HG03558 (cell line): ENCODE measurements around the gene KRTAP5-2.
"Not testable (repeated sequence)": the region's sequence is repeated elsewhere in the genome, so short reads cannot be mapped to it uniquely, and the experiment has no call there.

Experiments used
- ATAC-seq: cut with Tn5 transposase; IDR thresholded peaks from one replicate; pipeline ENCODE4 v1.9.1; 2021; ENCODE audit warnings: moderate number of reproducible peaks; ENCODE audit not compliant: unreplicated experiment; ENCODE audit errors: extremely low read depth

KRTAP5-2 gene

GRCh38 chr11:1595994-1596575 lies 2.0 kb downstream of the KRTAP5-2 start:
- not testable (repeated sequence) for ATAC-seq

GRCh38 chr11:1592628-1593027 lies 5.5 kb downstream of the KRTAP5-2 start:
- ATAC-seq, result no peak

- ATAC-seq, result no peak
Measured at GRCh38 chr11:1589996-1590395, 8.1 kb downstream of the KRTAP5-2 start.

GRCh38 chr11:1589191-1589963 lies 8.7 kb downstream of the KRTAP5-2 start:
- ATAC-seq, result not testable (repeated sequence)

GRCh38 chr11:1586699-1587098 lies 11.4 kb downstream of the KRTAP5-2 start:
- no peak for ATAC-seq

GRCh38 chr11:1584661-1585370 lies 13.3 kb downstream of the KRTAP5-2 start, which contains the start of gene KRTAP5-1:
Gene KRTAP5-1 (minus strand): TSS chr11:1585283. CDS start chr11:1585249, 34 bp downstream.
- ATAC-seq, result not testable (repeated sequence)

- not testable (repeated sequence) for ATAC-seq
Measured at GRCh38 chr11:1582909-1583308, 15.2 kb downstream of the KRTAP5-2 start.

GRCh38 chr11:1581976-1582375 lies 16.1 kb downstream of the KRTAP5-2 start:
- no peak for ATAC-seq

- ATAC-seq, result no peak
Measured at GRCh38 chr11:1576825-1577224, 21.3 kb downstream of the KRTAP5-2 start.

GRCh38 chr11:1575756-1576155 lies 22.3 kb downstream of the KRTAP5-2 start:
- not testable (repeated sequence) for ATAC-seq

GRCh38 chr11:1574933-1575242 lies 23.2 kb downstream of the KRTAP5-2 start:
- no peak for ATAC-seq

- ATAC-seq, result no peak
Measured at GRCh38 chr11:1574238-1574932, 23.7 kb downstream of the KRTAP5-2 start.

GRCh38 chr11:1573903-1574237 lies 24.2 kb downstream of the KRTAP5-2 start:
- no peak for ATAC-seq

- ATAC-seq, result no peak
Measured at GRCh38 chr11:1573077-1573902, 24.8 kb downstream of the KRTAP5-2 start.

- no peak for ATAC-seq
Measured at GRCh38 chr11:1572197-1573076, 25.7 kb downstream of the KRTAP5-2 start, which contains the start of gene DUSP8. Gene DUSP8 (minus strand): TSS chr11:1572271. CDS start chr11:1565826, 6,445 bp downstream.

GRCh38 chr11:1571760-1572196 lies 26.3 kb downstream of the KRTAP5-2 start:
- no peak for ATAC-seq

- no peak for ATAC-seq
Measured at GRCh38 chr11:1570896-1571759, 27.0 kb downstream of the KRTAP5-2 start.

- no peak for ATAC-seq
Measured at GRCh38 chr11:1570531-1570895, 27.6 kb downstream of the KRTAP5-2 start.
